K562 (cell line): ENCODE measurements around the gene MSRB2. TPM values are rescaled to one million over a fixed set of nuclear protein-coding genes. Genes with fewer than 3 reads are reported as not detected.

Experiments used
- ATAC-seq: fragments of 200-7000 bp; cut with Tn5 transposase; 3 replicates; pipeline ENCODE4 v1.9.1; 2020; ENCODE audit warnings: moderate library complexity
- BruUV-seq: library from RNA; stranded (reverse); fragments of 400-500 nt; replicated peaks from 2 replicates; lab custom pipeline; 2021; lab: Mats Ljungman, UMichigan
- CTCF ChIA-PET: fragments of 300-600 bp; formaldehyde crosslinking; extraction: SDS; loops from one replicate; lab custom pipeline; 2021; ENCODE audit warnings: low intra/inter-chr PET ratio; lab: Yijun Ruan, JAX
- POLR2A ChIA-PET: fragments of 300-600, 350-650 bp; sonication (Branson Sonifier 250); formaldehyde crosslinking; extraction: SDS; loops from one replicate; lab custom pipeline; 2021; ENCODE audit warnings: antibody characterized with exemption, inconsistent platforms; lab: Yijun Ruan, JAX
- DNase-seq, 4 experiments: peaks; one replicate each; pipeline versions ENCODE4 v3.0.0 to v3.0.0-alpha.2; 2011 to 2018; ENCODE audit warnings: low spot score in 3 of 4, mixed read lengths in 3 of 4; ENCODE audit errors: extremely low read depth in 1 of 4
- FAIRE-seq: peaks from 2 replicates; lab custom pipeline; 2011; peaks lifted over from hg19 to GRCh38; lab: Jason Lieb, UNC
- H2AFZ ChIP-seq: 2 replicates; pipeline ENCODE4 v1.6.0; 2011; ENCODE audit warnings: low read depth, low read length, control low read depth, inconsistent platforms
- H3K27ac ChIP-seq: fragments of 200-600 bp; 3 replicates; pipeline ENCODE4 v1.8.0; 2011; ENCODE audit warnings: low read depth, mild to moderate bottlenecking, control low read depth, inconsistent platforms, low read length, moderate library complexity, mixed read lengths; ENCODE audit errors: extremely low read depth
- H3K27me3 ChIP-seq, 2 experiments: fragments of 300-600 bp in 1 of 2; 2 replicates in 1 of 2; 3 replicates in 1 of 2; pipeline versions ENCODE4 v1.6.0 to v1.8.0; 2011; ENCODE audit warnings: inconsistent platforms in 2 of 2, low read length in 2 of 2, mild to moderate bottlenecking in 1 of 2, mixed read lengths in 1 of 2, moderate library complexity in 1 of 2; ENCODE audit not compliant: control insufficient read depth in 2 of 2, insufficient read depth in 2 of 2
- H3K36me3 ChIP-seq: fragments of 300-600 bp; 3 replicates; pipeline ENCODE4 v1.8.0; 2011; ENCODE audit warnings: mild to moderate bottlenecking, low read length, inconsistent platforms; ENCODE audit not compliant: control insufficient read depth, insufficient read depth
- H3K4me1 ChIP-seq, 2 experiments: fragments of 200-600 bp in 1 of 2; replicated peaks in 1 of 2; 2 replicates in 1 of 2; 3 replicates in 1 of 2; pipeline versions ENCODE4 v1.5.1 to v1.8.0; 2011; ENCODE audit warnings: inconsistent platforms in 2 of 2, low read length in 2 of 2, mild to moderate bottlenecking in 1 of 2, mixed read lengths in 1 of 2, moderate library complexity in 1 of 2; ENCODE audit not compliant: control insufficient read depth in 2 of 2, insufficient read depth in 2 of 2
- H3K4me2 ChIP-seq: 2 replicates; pipeline ENCODE4 v1.6.1; 2011; ENCODE audit warnings: low read length, control low read depth, inconsistent platforms, mixed read lengths; ENCODE audit not compliant: insufficient read depth
- H3K4me3 ChIP-seq: fragments of 200-600 bp; sonication (generic), shearing (Covaris generic); 2 replicates; pipeline ENCODE4 v1.5.1; 2016; ENCODE audit warnings: control low read depth, inconsistent platforms
- H3K79me2 ChIP-seq: fragments of 200-600 bp; 3 replicates; pipeline ENCODE4 v1.8.0; 2011; ENCODE audit warnings: low read length, inconsistent platforms; ENCODE audit not compliant: control insufficient read depth, insufficient read depth
- H3K9ac ChIP-seq, 2 experiments: 2 replicates each; pipeline versions ENCODE4 v1.6.0 to v1.6.1; 2011; ENCODE audit warnings: low read depth in 2 of 2, low read length in 2 of 2, control low read depth in 1 of 2, inconsistent platforms in 1 of 2, mild to moderate bottlenecking in 1 of 2, mixed read lengths in 1 of 2; ENCODE audit not compliant: insufficient read depth in 1 of 2
- H3K9me1 ChIP-seq: one replicate; pipeline ENCODE4 v1.6.0; 2011; ENCODE audit warnings: inconsistent platforms, mild to moderate bottlenecking, low read length, moderate library complexity; ENCODE audit not compliant: control insufficient read depth, insufficient read depth
- H3K9me3 ChIP-seq: replicated peaks from 2 replicates; pipeline ENCODE4 v1.5.1; 2011; ENCODE audit warnings: low read depth, low read length, inconsistent platforms; ENCODE audit not compliant: control insufficient read depth, insufficient read depth
- H4K20me1 ChIP-seq: replicated peaks from 2 replicates; pipeline ENCODE4 v1.6.1; 2011; ENCODE audit warnings: low read length, inconsistent platforms, mixed read lengths; ENCODE audit not compliant: control insufficient read depth, insufficient read depth
- ARID1B ChIP-seq: fragments of 450-650 bp; IDR thresholded peaks from 2 replicates; pipeline ENCODE4 v1.6.1; 2016; ENCODE audit warnings: antibody characterized with exemption, mild to moderate bottlenecking, inconsistent platforms
- ATF4 ChIP-seq: fragments of 450-650 bp; formaldehyde crosslinking; IDR thresholded peaks from 2 replicates; pipeline ENCODE4 v1.4.0; 2022; ENCODE audit warnings: mild to moderate bottlenecking, moderate library complexity
- BCL6 ChIP-seq: fragments of 250-450 bp; sonication (Bioruptor Pico); IDR thresholded peaks from 2 replicates; pipeline ENCODE4 v1.4.0; 2020
- CEBPB ChIP-seq: fragments of 450-650 bp; IDR thresholded peaks from 2 replicates; pipeline ENCODE4 v1.6.1; 2016; ENCODE audit warnings: missing genetic modification characterization, missing compliant biosample characterization
- CXXC5 ChIP-seq: fragments of 250-450 bp; sonication (Bioruptor Pico); IDR thresholded peaks from 2 replicates; pipeline ENCODE4 v1.8.0; 2022; ENCODE audit warnings: inconsistent platforms, mild to moderate bottlenecking, moderate library complexity
- DMBX1 ChIP-seq: fragments of 250-450 bp; sonication (Bioruptor Pico); IDR thresholded peaks from 2 replicates; pipeline ENCODE4 v1.8.0; 2022; ENCODE audit warnings: inconsistent platforms, mild to moderate bottlenecking, moderate library complexity, borderline replicate concordance
- E2F4 ChIP-seq: sonication (generic); formaldehyde crosslinking; IDR thresholded peaks from 2 replicates; pipeline ENCODE4 v1.8.0; 2022; ENCODE audit warnings: mild to moderate bottlenecking, low read depth, missing genetic modification reagents
- GATAD2A ChIP-seq: fragments of 450-650 bp; IDR thresholded peaks from 2 replicates; pipeline ENCODE4 v1.6.1; 2017
- MAFK ChIP-seq: IDR thresholded peaks from 2 replicates; pipeline ENCODE4 v1.6.1; 2011; ENCODE audit warnings: low read length, improper control_type of control experiment
- MECOM ChIP-seq: fragments of 250-450 bp; sonication (Bioruptor Pico); IDR thresholded peaks from 2 replicates; pipeline ENCODE4 v1.8.0; 2022; ENCODE audit warnings: inconsistent platforms
- NFE2 ChIP-seq: IDR thresholded peaks from 2 replicates; pipeline ENCODE4 v1.6.1; 2014; ENCODE audit warnings: antibody characterized with exemption, low read depth
- NR2C2 ChIP-seq, 2 experiments: fragments of 200-800 bp in 1 of 2; sonication (Bioruptor generic) in 1 of 2; sonication (generic) in 1 of 2; formaldehyde crosslinking in 1 of 2; IDR thresholded peaks; 2 replicates each; pipeline versions ENCODE4 v1.6.1 to v1.8.0; 2016 to 2022; ENCODE audit warnings: mild to moderate bottlenecking in 1 of 2, missing compliant biosample characterization in 1 of 2, missing genetic modification characterization in 1 of 2, missing genetic modification reagents in 1 of 2
- RCOR1 ChIP-seq, 2 experiments: IDR thresholded peaks; 2 replicates each; pipeline ENCODE4 v1.6.1; 2012; ENCODE audit warnings: low read depth in 2 of 2, low read length in 2 of 2, borderline replicate concordance in 1 of 2, improper control_type of control experiment in 1 of 2
- RUNX1 ChIP-seq: sonication (generic); IDR thresholded peaks from 2 replicates; pipeline ENCODE4 v1.6.1; 2016; ENCODE audit warnings: antibody characterized with exemption, low read depth
- SOX6 ChIP-seq: fragments of 450-650 bp; IDR thresholded peaks from 2 replicates; pipeline ENCODE4 v1.6.1; 2014; ENCODE audit warnings: mild to moderate bottlenecking
- THAP12 ChIP-seq: fragments of 250-450 bp; sonication (Bioruptor Pico); IDR thresholded peaks from 2 replicates; pipeline ENCODE4 v1.9.0; 2021; ENCODE audit warnings: mild to moderate bottlenecking, inconsistent platforms
- USF1 ChIP-seq: sonication (generic); formaldehyde crosslinking; IDR thresholded peaks from 2 replicates; pipeline ENCODE4 v1.9.0; 2022; ENCODE audit warnings: mild to moderate bottlenecking, missing genetic modification reagents
- ZNF316 ChIP-seq: fragments of 450-650 bp; IDR thresholded peaks from 2 replicates; pipeline ENCODE4 v1.6.1; 2016
- WGBS: fragments of 100-300 bp; shearing (Covaris generic); methylation state at CpG from one replicate; pipeline ENCODE4 v1.1.6; 2016; ENCODE audit warnings: low coverage, mixed read lengths; ENCODE audit not compliant: insufficient coverage; ENCODE audit errors: missing lambda C conversion rate; 5-methylcytosine and 5-hydroxymethylcytosine counted together
- in situ Hi-C: fragments of 300-500 bp; cut with MboI; formaldehyde crosslinking; loops from 4 replicates; pipeline ENCODE4 v1.15.0; 2018; ENCODE audit warnings: inconsistent platforms, mixed read lengths
- intact Hi-C: fragments of 100-400 bp; cut with micrococcal nuclease; formaldehyde crosslinking; loops from 2 replicates; pipeline ENCODE4 v1.14.2; 2022
- polyA plus RNA-seq, 8 experiments: library from polyadenylated mRNA; depleted of rRNA in 4 of 8; stranded (reverse) in 5 of 8; unstranded in 3 of 8; fragments of >200 nt; fragmentation: Nextera tagmentation in 2 of 8; fragmentation: Illumina TruSeq in 1 of 8; extraction: Ambion mirVana in 2 of 8; extraction: Trizol in 1 of 8; gene quantifications; 2 replicates each; pipeline versions ENCODE4 v1.2.1 to v1.2.3, GENCODE V29; 2011 to 2014; ENCODE audit warnings: inconsistent platforms in 1 of 8, missing spikeins in 1 of 8
- total RNA-seq, 7 experiments: library from RNA; depleted of rRNA in 6 of 7; stranded (reverse); fragments of >200 nt in 6 of 7; fragmentation: Illumina TruSeq in 2 of 7; extraction: Trizol in 2 of 7; gene quantifications; 2 replicates each; pipeline versions ENCODE4 v1.2.1 to v1.2.3, GENCODE V29; 2011 to 2021; ENCODE audit warnings: low replicate concordance in 1 of 7

MSRB2 gene
- total and polyA plus RNA-seq, 9 of the 15 experiments (the other 6 are each of a cell fraction or from before 2014, with no cell fraction given) = 1.5 to 22.3 (median 5.9) TPM

GRCh38 chr10:23053036-23053435 is 42.3 kb upstream of the MSRB2 start:
- intact Hi-C loops (loop anchor here (5.0 to 10.0 kb wide), 2 partner anchors 36 to 738 kb away; partner anchors contain the start of gene COMMD3), in situ Hi-C loops (no loop called here)
- WGBS = 0% methylated on average over 1 of the region's 1 CpG
- Histone ChIP-seq H2AFZ (peak overlapping the region; percentile 81), H3K4me1 (peaks cover 12 to 61% of the 10 kb centered on the region in 2 experiments), H3K4me2 (peak overlapping the region; percentile 12; the same call in 1 of the 2 replicates), H3K36me3 (no peaks in the 10 kb centered on the region), H3K27me3 (no peaks in the 10 kb centered on the region), H3K79me2 (no peaks in the 10 kb centered on the region), H3K4me3 (no peak overlapping the region), H3K9me1 (no peaks in the 10 kb centered on the region), H4K20me1 (no peaks in the 10 kb centered on the region), H3K9ac (peak overlapping the region; percentile 3 to 27; a peak in 3 of 4 replicates), H3K27ac (peak overlapping the region; percentile 82), H3K9me3 (no peaks in the 10 kb centered on the region)
- CTCF ChIA-PET = no interaction called here
- no peak; the same call in 2 of the 3 replicates for ATAC-seq
- no TSS peak for BruUV-seq
- DNase-seq = peak in 1 of 4 experiments; percentile 68
- FAIRE-seq = peak; percentile 42
- POLR2A ChIA-PET = interaction anchor here (0.7 to 1.6 kb wide), 4 partner anchors 10 to 641 kb away, joined by 3 to 6 read pairs (median 4); no protein-coding TSS in a partner anchor
- 0 out of 2 replicates have a peak, but pooled peaks have one; percentile 44 for TF ChIP-seq MECOM (CRISPR knock-in tag)
- TF ChIP-seq RUNX1 = no peak
- peak; percentile 40 for TF ChIP-seq CXXC5 (CRISPR knock-in tag)
- 0 out of 2 replicates have a peak, but pooled peaks have one; percentile 15 for TF ChIP-seq GATAD2A
- no peak for TF ChIP-seq NR2C2 (CRISPR knock-in tag; IDR thresholded peaks at IDR 0.05)
- TF ChIP-seq NR2C2 (tag; IDR thresholded peaks at IDR 0.05) = no peak
- TF ChIP-seq DMBX1 = peak; percentile 66; the same call in 1 of the 2 replicates
- no peak for TF ChIP-seq THAP12 (CRISPR knock-in tag)
- TF ChIP-seq USF1 = no peak
- TF ChIP-seq RCOR1 (IDR thresholded peaks at IDR 0.05; ENCODE audit: borderline replicate concordance in 1 of 2, low read depth in 2 of 2, low read length in 2 of 2) = peak in 1 of 2 experiments; percentile 46; a peak in 1 of 4 replicates
- peak; percentile 65; the same call in 1 of the 2 replicates for TF ChIP-seq ARID1B
- no peak for TF ChIP-seq ATF4
- peak; percentile 89 for TF ChIP-seq MAFK
- peak; percentile 98 for TF ChIP-seq ZNF316
- TF ChIP-seq SOX6 = peak; percentile 81
- 0 out of 2 replicates have a peak, but pooled peaks have one; percentile 70 for TF ChIP-seq BCL6
- no peak for TF ChIP-seq E2F4 (CRISPR knock-in tag)
- peak; percentile 37; the same call in 1 of the 2 replicates for TF ChIP-seq CEBPB (tag)
- TF ChIP-seq NFE2 = peak; percentile 97
